ENCODE results near the gene EP300. TPM values are rescaled to one million over a fixed set of nuclear protein-coding genes. Genes with fewer than 3 reads are reported as not detected.
"Not testable (repeated sequence)": the region's sequence is repeated elsewhere in the genome, so short reads cannot be mapped to it uniquely, and the experiment has no call there.

The EP300 gene
- total RNA-seq, 1 experiment from 2014 or later = 24.5 TPM

DNA sequence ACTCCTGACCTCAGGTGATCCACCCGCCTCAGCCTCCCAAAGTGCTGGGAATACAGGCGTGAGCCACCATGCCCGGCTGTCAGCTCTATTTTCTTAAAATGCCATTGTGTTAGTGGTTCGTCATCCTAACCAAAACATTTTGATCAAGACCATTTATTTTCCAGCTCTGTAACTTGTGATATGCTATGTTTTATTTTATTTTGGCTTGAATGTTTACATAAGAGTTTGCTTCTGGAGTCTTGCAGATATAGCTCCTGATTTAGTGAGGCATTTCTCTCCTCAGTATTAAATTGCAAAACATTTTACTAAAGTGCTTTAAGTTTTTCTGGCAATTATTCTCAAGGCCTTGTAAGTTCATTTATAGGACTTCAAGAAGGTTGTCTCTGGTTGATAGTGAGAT lies 4.4 kb downstream of the EP300 start:
- peaks cover 40% of the 10 kb centered on the region for H3K36me3 ChIP-seq
- no peak overlapping the region for H3K27ac ChIP-seq
- H3K9me3 ChIP-seq (replicated peaks) = no peaks in the 10 kb centered on the region
- DNase-seq (ENCODE audit: low read depth in 1 of 2, low spot score in 2 of 2) = no peak
- H3K4me3 ChIP-seq = no peak overlapping the region
- H3K27me3 ChIP-seq (replicated peaks) = no peaks in the 10 kb centered on the region
- H3K4me1 ChIP-seq (replicated peaks) = peaks cover 21% of the 10 kb centered on the region

DNA sequence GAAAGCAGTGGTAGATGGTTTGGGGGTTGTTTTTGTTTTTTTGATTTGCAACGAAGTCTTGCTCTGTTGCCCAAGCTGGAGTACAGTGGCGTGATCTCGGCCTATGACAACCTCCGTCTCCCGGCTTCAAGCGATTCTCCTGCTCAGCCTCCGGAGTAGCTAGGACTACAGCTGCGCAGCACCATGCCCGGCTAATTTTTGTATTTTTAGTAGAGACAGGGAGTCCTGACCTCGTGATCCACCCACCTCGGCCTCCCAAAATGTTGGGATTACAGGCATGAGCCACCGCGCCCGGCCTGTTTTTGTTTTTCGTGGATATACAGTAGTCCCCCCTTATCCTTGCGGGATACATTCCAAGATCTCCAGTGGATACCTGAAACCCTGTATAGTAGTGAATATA lies 6.6 kb downstream of the EP300 start:
- Histone ChIP-seq H3K4me1 (replicated peaks) (peaks cover 15% of the 10 kb centered on the region), H3K36me3 (peaks cover 23% of the 10 kb centered on the region), H3K4me3 (no peak overlapping the region), H3K27me3 (replicated peaks) (no peaks in the 10 kb centered on the region), H3K9me3 (replicated peaks) (no peaks in the 10 kb centered on the region), H3K27ac (no peak overlapping the region)
- no peak for DNase-seq (ENCODE audit: low read depth in 1 of 2, low spot score in 2 of 2)

GRCh38 chr22:41106122-41106968 lies 14.0 kb downstream of the EP300 start:
- H3K27me3 ChIP-seq (replicated peaks) = no peaks in the 10 kb centered on the region
- peaks cover 14% of the 10 kb centered on the region for H3K36me3 ChIP-seq
- DNase-seq (ENCODE audit: low read depth in 1 of 2, low spot score in 2 of 2) = no peak
- no peaks in the 10 kb centered on the region for H3K9me3 ChIP-seq (replicated peaks)
- H3K27ac ChIP-seq = no peak overlapping the region
- H3K4me3 ChIP-seq = no peak overlapping the region
- H3K4me1 ChIP-seq (replicated peaks) = no peaks in the 10 kb centered on the region

DNA sequence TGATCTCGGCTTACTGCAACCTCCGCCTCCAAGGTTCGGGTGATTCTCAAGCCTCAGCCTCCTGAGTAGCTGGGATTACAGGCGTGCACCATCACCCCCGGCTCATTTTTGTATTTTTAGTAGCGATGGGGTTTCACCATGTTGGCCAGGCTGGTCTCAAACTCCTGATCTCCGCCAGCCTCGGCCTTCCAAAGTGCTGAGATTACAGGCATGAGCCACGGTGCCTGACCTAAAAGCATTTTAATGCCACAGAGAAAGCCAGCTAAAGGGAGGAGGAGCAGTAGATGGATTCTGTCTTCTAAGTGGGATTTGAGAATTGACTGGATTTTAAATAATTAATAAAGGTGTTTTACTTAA lies 14.6 kb downstream of the EP300 start:
- DNase-seq (ENCODE audit: low read depth in 1 of 2, low spot score in 2 of 2); H3K4me1 ChIP-seq (replicated peaks): not testable (repeated sequence)

DNA sequence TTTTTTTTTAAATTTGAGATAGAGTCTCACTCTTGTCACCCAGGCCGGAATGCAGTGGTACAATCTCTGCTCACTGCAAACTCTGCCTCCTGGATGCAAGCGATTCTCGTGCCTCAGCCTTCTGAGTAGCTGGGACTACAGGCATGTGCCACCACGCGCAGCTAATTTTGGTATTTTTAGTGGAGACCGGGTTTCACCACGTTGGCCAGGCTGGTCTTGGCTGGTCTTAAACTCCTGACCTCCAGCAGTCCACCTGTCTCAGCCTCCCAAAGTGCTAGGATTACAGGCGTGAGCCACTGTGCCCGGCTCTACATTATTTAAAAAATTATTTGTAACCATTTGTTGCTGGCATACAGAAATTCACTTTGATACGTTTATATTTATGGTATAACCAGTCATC lies 18.6 kb downstream of the EP300 start:
- no peak overlapping the region for H3K27ac ChIP-seq
- DNase-seq (ENCODE audit: low read depth in 1 of 2, low spot score in 2 of 2) = no peak
- no peak overlapping the region for H3K4me3 ChIP-seq
- no peaks in the 10 kb centered on the region for H3K27me3 ChIP-seq (replicated peaks)
- H3K4me1 ChIP-seq (replicated peaks) = no peaks in the 10 kb centered on the region
- H3K9me3 ChIP-seq (replicated peaks) = no peaks in the 10 kb centered on the region
- peaks cover 30% of the 10 kb centered on the region for H3K36me3 ChIP-seq

More for the DNA sequence above, 14.6 kb downstream of the EP300 start:
- H3K9me3 ChIP-seq (replicated peaks); H3K4me3 ChIP-seq; H3K27me3 ChIP-seq (replicated peaks); H3K27ac ChIP-seq: not testable (repeated sequence)
- peaks cover 15% of the 10 kb centered on the region for H3K36me3 ChIP-seq

- DNase-seq (ENCODE audit: low read depth in 1 of 2, low spot score in 2 of 2) = no peak
- no peaks in the 10 kb centered on the region for H3K27me3 ChIP-seq (replicated peaks)
- H3K36me3 ChIP-seq = peaks cover 55% of the 10 kb centered on the region
- no peak overlapping the region for H3K4me3 ChIP-seq
- H3K9me3 ChIP-seq (replicated peaks) = no peaks in the 10 kb centered on the region
- H3K4me1 ChIP-seq (replicated peaks) = no peaks in the 10 kb centered on the region
- no peak overlapping the region for H3K27ac ChIP-seq
Measured at GRCh38 chr22:41116342-41116741, 23.9 kb downstream of the EP300 start.

DNA sequence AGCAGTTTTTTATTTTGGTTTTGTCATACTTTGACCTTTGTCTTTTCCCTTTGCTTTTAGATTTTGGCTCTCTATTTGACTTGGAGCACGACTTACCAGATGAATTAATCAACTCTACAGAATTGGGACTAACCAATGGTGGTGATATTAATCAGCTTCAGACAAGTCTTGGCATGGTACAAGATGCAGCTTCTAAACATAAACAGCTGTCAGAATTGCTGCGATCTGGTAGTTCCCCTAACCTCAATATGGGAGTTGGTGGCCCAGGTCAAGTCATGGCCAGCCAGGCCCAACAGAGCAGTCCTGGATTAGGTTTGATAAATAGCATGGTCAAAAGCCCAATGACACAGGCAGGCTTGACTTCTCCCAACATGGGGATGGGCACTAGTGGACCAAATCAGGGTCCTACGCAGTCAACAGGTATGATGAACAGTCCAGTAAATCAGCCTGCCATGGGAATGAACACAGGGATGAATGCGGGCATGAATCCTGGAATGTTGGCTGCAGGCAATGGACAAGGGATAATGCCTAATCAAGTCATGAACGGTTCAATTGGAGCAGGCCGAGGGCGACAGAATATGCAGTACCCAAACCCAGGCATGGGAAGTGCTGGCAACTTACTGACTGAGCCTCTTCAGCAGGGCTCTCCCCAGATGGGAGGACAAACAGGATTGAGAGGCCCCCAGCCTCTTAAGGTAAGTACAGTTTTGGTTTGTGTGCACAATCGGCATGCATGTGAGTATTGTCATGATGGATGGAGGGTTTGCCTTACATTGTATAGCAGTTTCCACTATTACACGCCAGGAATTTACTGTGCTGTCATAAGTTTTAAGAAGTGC lies 25.0 kb downstream of the EP300 start:
- H3K27ac ChIP-seq = no peak overlapping the region

GRCh38 chr22:41123151-41123550 lies 30.8 kb downstream of the EP300 start:
- no peak overlapping the region for H3K4me3 ChIP-seq
- no peak overlapping the region for H3K27ac ChIP-seq
- H3K9me3 ChIP-seq (replicated peaks) = no peaks in the 10 kb centered on the region
- H3K27me3 ChIP-seq (replicated peaks) = no peaks in the 10 kb centered on the region
- no peak for DNase-seq (ENCODE audit: low read depth in 1 of 2, low spot score in 2 of 2)
- no peaks in the 10 kb centered on the region for H3K4me1 ChIP-seq (replicated peaks)
- peaks cover 65% of the 10 kb centered on the region for H3K36me3 ChIP-seq

More for the DNA sequence above, 25.0 kb downstream of the EP300 start:
- Histone ChIP-seq H3K27me3 (replicated peaks) (no peaks in the 10 kb centered on the region), H3K9me3 (replicated peaks) (no peaks in the 10 kb centered on the region), H3K36me3 (peaks cover 55% of the 10 kb centered on the region), H3K4me3 (no peak overlapping the region), H3K4me1 (replicated peaks) (no peaks in the 10 kb centered on the region)
- no peak for DNase-seq (ENCODE audit: low read depth in 1 of 2, low spot score in 2 of 2)

DNA sequence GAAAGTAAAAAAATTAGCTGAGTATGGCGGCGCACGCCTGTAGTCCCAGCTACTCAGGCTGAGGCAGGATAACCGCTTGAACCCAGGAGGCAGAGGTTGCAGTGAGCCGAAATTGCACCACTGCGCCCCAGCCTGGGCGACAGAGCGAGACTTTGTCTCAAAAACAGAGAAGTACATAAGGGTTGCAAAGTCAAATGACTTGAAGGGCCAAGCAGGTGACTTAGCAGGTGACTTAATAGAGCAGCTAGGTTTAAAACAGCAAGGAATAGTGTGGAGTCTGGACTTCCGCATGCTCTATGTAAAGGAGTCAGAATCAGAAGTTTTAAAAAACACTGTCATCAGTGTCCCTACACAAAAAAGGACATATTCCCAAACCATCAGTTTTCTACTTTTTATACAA lies 31.7 kb downstream of the EP300 start:
- Histone ChIP-seq H3K27ac (no peak overlapping the region), H3K4me3 (no peak overlapping the region), H3K4me1 (replicated peaks) (no peaks in the 10 kb centered on the region), H3K9me3 (replicated peaks) (no peaks in the 10 kb centered on the region), H3K27me3 (replicated peaks) (no peaks in the 10 kb centered on the region), H3K36me3 (peaks cover 69% of the 10 kb centered on the region)
- DNase-seq (ENCODE audit: low read depth in 1 of 2, low spot score in 2 of 2) = no peak

GRCh38 chr22:41127451-41127850 lies 35.1 kb downstream of the EP300 start:
- no peaks in the 10 kb centered on the region for H3K4me1 ChIP-seq (replicated peaks)
- no peak overlapping the region for H3K27ac ChIP-seq
- H3K36me3 ChIP-seq = peaks cover 76% of the 10 kb centered on the region

GRCh38 chr22:41128606-41129005 lies 36.2 kb downstream of the EP300 start:
- DNase-seq (ENCODE audit: low read depth in 1 of 2, low spot score in 2 of 2) = no peak
- Histone ChIP-seq H3K36me3 (peaks cover 75% of the 10 kb centered on the region), H3K4me1 (replicated peaks) (no peaks in the 10 kb centered on the region), H3K4me3 (no peak overlapping the region), H3K27ac (no peak overlapping the region), H3K27me3 (replicated peaks) (no peaks in the 10 kb centered on the region), H3K9me3 (replicated peaks) (no peaks in the 10 kb centered on the region)

More at GRCh38 chr22:41127451-41127850, 35.1 kb downstream of the EP300 start:
- no peak for DNase-seq (ENCODE audit: low read depth in 1 of 2, low spot score in 2 of 2)
- H3K4me3 ChIP-seq = no peak overlapping the region
- no peaks in the 10 kb centered on the region for H3K27me3 ChIP-seq (replicated peaks)
- no peaks in the 10 kb centered on the region for H3K9me3 ChIP-seq (replicated peaks)

GRCh38 chr22:41132550-41132949 lies 40.2 kb downstream of the EP300 start:
- no peak for DNase-seq (ENCODE audit: low read depth in 1 of 2, low spot score in 2 of 2)
- Histone ChIP-seq H3K9me3 (replicated peaks) (no peaks in the 10 kb centered on the region), H3K4me3 (no peak overlapping the region), H3K27ac (no peak overlapping the region), H3K4me1 (replicated peaks) (no peaks in the 10 kb centered on the region), H3K27me3 (replicated peaks) (no peaks in the 10 kb centered on the region), H3K36me3 (peaks cover 84% of the 10 kb centered on the region)

DNA sequence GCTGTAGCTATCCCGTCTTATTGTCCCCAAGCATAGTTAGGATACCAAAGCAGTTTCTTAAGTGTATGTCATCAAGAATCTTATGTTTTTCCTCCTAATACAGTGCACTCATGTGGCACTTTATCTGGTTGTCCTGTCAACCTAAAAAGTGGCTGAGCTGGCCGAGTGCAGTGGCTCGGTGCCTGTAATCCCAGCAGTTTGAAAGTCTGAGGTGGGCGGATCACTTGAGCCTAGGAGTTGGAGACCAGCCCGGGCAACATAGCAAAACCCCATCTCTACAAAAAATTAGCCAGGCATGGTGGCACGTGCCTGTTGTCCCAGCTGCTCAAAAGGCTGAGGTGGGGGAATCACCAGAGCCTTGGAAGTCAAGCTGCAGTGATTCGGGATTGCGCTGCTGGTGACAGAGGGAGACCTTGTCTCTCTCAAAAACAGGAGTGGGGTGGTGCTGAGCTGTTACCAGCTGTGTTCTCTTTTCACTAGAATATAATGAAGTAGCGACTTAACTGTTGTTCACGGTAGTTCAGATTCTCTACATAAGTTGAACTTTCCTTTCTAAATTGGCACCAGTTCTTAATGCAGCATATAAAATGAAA lies 48.1 kb downstream of the EP300 start:
- Histone ChIP-seq H3K4me3 (no peak overlapping the region), H3K27me3 (replicated peaks) (no peaks in the 10 kb centered on the region), H3K27ac (no peak overlapping the region), H3K4me1 (replicated peaks) (no peaks in the 10 kb centered on the region), H3K36me3 (peaks cover 96% of the 10 kb centered on the region), H3K9me3 (replicated peaks) (no peaks in the 10 kb centered on the region)
- DNase-seq (ENCODE audit: low read depth in 1 of 2, low spot score in 2 of 2) = no peak

DNA sequence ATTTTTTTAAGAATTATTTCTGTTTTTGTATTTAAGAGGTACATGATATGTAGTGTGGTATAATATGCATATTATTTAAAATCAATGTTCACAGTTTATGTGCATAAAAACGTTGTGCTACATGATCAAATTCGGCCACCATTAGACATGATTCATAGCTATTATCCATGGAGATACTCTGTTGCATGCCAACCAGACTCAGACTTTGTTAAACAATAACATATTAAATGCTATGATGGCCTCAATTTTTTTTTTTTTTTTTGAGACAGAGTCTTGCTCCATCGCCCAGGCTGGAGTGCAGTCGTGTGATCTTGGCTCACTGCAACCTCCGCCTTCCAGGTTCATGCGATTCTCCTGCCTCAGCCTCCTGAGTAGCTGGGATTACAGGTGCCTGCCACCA lies 53.5 kb downstream of the EP300 start:
- DNase-seq (ENCODE audit: low read depth in 1 of 2, low spot score in 2 of 2); H3K4me1 ChIP-seq (replicated peaks); H3K9me3 ChIP-seq (replicated peaks); H3K27ac ChIP-seq; H3K27me3 ChIP-seq (replicated peaks); H3K4me3 ChIP-seq: not testable (repeated sequence)
- peaks cover 98% of the 10 kb centered on the region for H3K36me3 ChIP-seq
